ENCODE data around the gene ELOVL3.

- TF ChIP-seq EZH2phosphoT487 (IDR thresholded peaks at IDR 0.05; ENCODE audit: insufficient read depth, low read depth) (no peak), EZH2 (IDR thresholded peaks at IDR 0.05; ENCODE audit: insufficient read depth, poor library complexity, severe bottlenecking) (no peak)
Measured at GRCh38 chr10:102191956-102192355, 34.1 kb upstream of the ELOVL3 start.
